HUES6 (cell line): ENCODE data around the gene CTBP1.

Experiments
- H3K27ac ChIP-seq: 2 replicates; pipeline ENCODE4 v1.7.0; 2013; ENCODE audit warnings: low read depth, mild to moderate bottlenecking, low read length, inconsistent platforms
- H3K27me3 ChIP-seq: 2 replicates; pipeline ENCODE4 v1.6.1; 2013; ENCODE audit warnings: low read length; ENCODE audit not compliant: control insufficient read depth, insufficient read depth
- H3K36me3 ChIP-seq: 2 replicates; pipeline ENCODE4 v1.6.1; 2013; ENCODE audit warnings: low read length; ENCODE audit not compliant: control insufficient read depth, insufficient read depth
- H3K4me1 ChIP-seq: 2 replicates; pipeline ENCODE4 v1.6.1; 2013; ENCODE audit warnings: low read length; ENCODE audit not compliant: control insufficient read depth, insufficient read depth
- H3K4me3 ChIP-seq: 2 replicates; pipeline ENCODE4 v1.5.1; 2013; ENCODE audit warnings: low read depth, low read length
- H3K9ac ChIP-seq: one replicate; pipeline ENCODE4 v1.6.1; 2013; ENCODE audit warnings: mild to moderate bottlenecking, low read length
- H3K9me3 ChIP-seq: 2 replicates; pipeline ENCODE4 v1.6.1; 2013; ENCODE audit warnings: low read depth, low read length; ENCODE audit not compliant: control insufficient read depth, insufficient read depth

CTBP1 gene

GRCh38 chr4:1212546-1213335, 36.2 kb downstream of the CTBP1 start:
- Histone ChIP-seq H3K27ac (no peak overlapping the region), H3K9ac (no peak overlapping the region), H3K36me3 (peaks cover 82% of the 10 kb centered on the region), H3K4me3 (no peak overlapping the region), H3K4me1 (no peaks in the 10 kb centered on the region), H3K9me3 (no peaks in the 10 kb centered on the region), H3K27me3 (no peaks in the 10 kb centered on the region)

GRCh38 chr4:1211891-1212545, 36.9 kb downstream of the CTBP1 start:
- no peak overlapping the region for H3K9ac ChIP-seq
- peaks cover 75% of the 10 kb centered on the region for H3K36me3 ChIP-seq
- no peaks in the 10 kb centered on the region for H3K4me1 ChIP-seq

GRCh38 chr4:1211371-1211770, 37.6 kb downstream of the CTBP1 start:
- H3K27ac ChIP-seq: no peak overlapping the region
- no peak overlapping the region for H3K9ac ChIP-seq
- no peaks in the 10 kb centered on the region for H3K9me3 ChIP-seq
- H3K27me3 ChIP-seq: no peaks in the 10 kb centered on the region
- H3K36me3 ChIP-seq: peaks cover 68% of the 10 kb centered on the region
- no peak overlapping the region for H3K4me3 ChIP-seq
- no peaks in the 10 kb centered on the region for H3K4me1 ChIP-seq

More at GRCh38 chr4:1211891-1212545, 36.9 kb downstream of the CTBP1 start:
- no peak overlapping the region for H3K27ac ChIP-seq
- H3K4me3 ChIP-seq: no peak overlapping the region
- no peaks in the 10 kb centered on the region for H3K9me3 ChIP-seq
- H3K27me3 ChIP-seq: no peaks in the 10 kb centered on the region

- Histone ChIP-seq H3K9me3 (no peaks in the 10 kb centered on the region), H3K4me3 (no peak overlapping the region), H3K27me3 (no peaks in the 10 kb centered on the region), H3K4me1 (no peaks in the 10 kb centered on the region), H3K27ac (no peak overlapping the region), H3K9ac (no peak overlapping the region), H3K36me3 (peaks cover 64% of the 10 kb centered on the region)
Measured at GRCh38 chr4:1210971-1211370, 38.0 kb downstream of the CTBP1 start.

- Histone ChIP-seq H3K4me1 (no peaks in the 10 kb centered on the region), H3K9me3 (no peaks in the 10 kb centered on the region), H3K9ac (no peak overlapping the region), H3K4me3 (no peak overlapping the region), H3K27me3 (no peaks in the 10 kb centered on the region), H3K36me3 (peaks cover 58% of the 10 kb centered on the region), H3K27ac (no peak overlapping the region)
Measured at GRCh38 chr4:1210241-1210841, 38.6 kb downstream of the CTBP1 start.

GRCh38 chr4:1209821-1210220, 39.1 kb downstream of the CTBP1 start:
- Histone ChIP-seq H3K36me3 (peaks cover 53% of the 10 kb centered on the region), H3K9ac (no peak overlapping the region)

GRCh38 chr4:1208970-1209704, 39.8 kb downstream of the CTBP1 start:
- H3K4me3 ChIP-seq: no peak overlapping the region
- no peaks in the 10 kb centered on the region for H3K9me3 ChIP-seq
- no peaks in the 10 kb centered on the region for H3K4me1 ChIP-seq
- H3K36me3 ChIP-seq: peaks cover 46% of the 10 kb centered on the region
- no peaks in the 10 kb centered on the region for H3K27me3 ChIP-seq
- no peak overlapping the region for H3K9ac ChIP-seq
- no peak overlapping the region for H3K27ac ChIP-seq

More at GRCh38 chr4:1209821-1210220, 39.1 kb downstream of the CTBP1 start:
- Histone ChIP-seq H3K27me3 (no peaks in the 10 kb centered on the region), H3K4me1 (no peaks in the 10 kb centered on the region), H3K4me3 (no peak overlapping the region), H3K9me3 (no peaks in the 10 kb centered on the region), H3K27ac (no peak overlapping the region)

- Histone ChIP-seq H3K4me1 (no peaks in the 10 kb centered on the region), H3K27me3 (no peaks in the 10 kb centered on the region), H3K36me3 (peaks cover 39% of the 10 kb centered on the region), H3K27ac (no peak overlapping the region), H3K9ac (no peak overlapping the region), H3K9me3 (no peaks in the 10 kb centered on the region), H3K4me3 (no peak overlapping the region)
Measured at GRCh38 chr4:1208266-1208961, 40.5 kb downstream of the CTBP1 start.

- Histone ChIP-seq H3K27me3 (no peaks in the 10 kb centered on the region), H3K9ac (no peak overlapping the region), H3K36me3 (peaks cover 33% of the 10 kb centered on the region), H3K9me3 (no peaks in the 10 kb centered on the region), H3K4me3 (no peak overlapping the region), H3K27ac (no peak overlapping the region), H3K4me1 (no peaks in the 10 kb centered on the region)
Measured at GRCh38 chr4:1207603-1208265, 41.2 kb downstream of the CTBP1 start.

- H3K27me3 ChIP-seq: no peaks in the 10 kb centered on the region
- H3K27ac ChIP-seq: no peak overlapping the region
- H3K36me3 ChIP-seq: peaks cover 27% of the 10 kb centered on the region
Measured at GRCh38 chr4:1207157-1207470, 41.8 kb downstream of the CTBP1 start.

More at GRCh38 chr4:1207157-1207470, 41.8 kb downstream of the CTBP1 start:
- H3K9ac ChIP-seq: no peak overlapping the region
- H3K9me3 ChIP-seq: no peaks in the 10 kb centered on the region
- no peak overlapping the region for H3K4me3 ChIP-seq
- H3K4me1 ChIP-seq: no peaks in the 10 kb centered on the region
